ENCODE results near the gene TOP2A.

GRCh38 chr17:40366076-40366860, 51.4 kb downstream of the TOP2A start:
- TF ChIP-seq CTCF (IDR thresholded peaks at IDR 0.05) (no peak), POLR2A (IDR thresholded peaks at IDR 0.05) (no peak)

All from testis (tissue), 2 donors.